Neural progenitor cell (in vitro differentiated cells): ENCODE measurements around the gene SLC35F4.

Experiments used
- CTCF ChIP-seq: fragments of 200-600 bp; sonication (generic); IDR thresholded peaks from 2 replicates; pipeline ENCODE4 v1.5.1; 2017; ENCODE audit warnings: antibody characterized with exemption, mild to moderate bottlenecking
- EZH2 ChIP-seq: fragments of 200-600 bp; sonication (generic); IDR thresholded peaks from 2 replicates; pipeline ENCODE4 v1.6.1; 2017; ENCODE audit warnings: antibody characterized with exemption, mild to moderate bottlenecking, moderate library complexity

- TF ChIP-seq CTCF (no peak), EZH2 (no peak)
These were observed 118.9 kb downstream of the SLC35F4 start for GRCh38 chr14:57747036-57747435.
